Right cardiac atrium (tissue), 5 donors: Measurements from ENCODE around the gene KCTD4. TPM values are rescaled to one million over a fixed set of nuclear protein-coding genes. Genes with fewer than 3 reads are reported as not detected.

Experiments
- ATAC-seq, 2 donors: fragments of 200-7000 bp; cut with Tn5 transposase; one replicate each; pipeline versions ENCODE4 v1.8.0 to v1.9.1; 2020; ENCODE audit warnings: moderate library complexity in 2 of 2, mild to moderate bottlenecking in 1 of 2
- DNase-seq, 3 donors: peaks; one replicate each; pipeline ENCODE4 v3.0.0-alpha.2; 2020
- H3K27ac ChIP-seq: one replicate; pipeline ENCODE4 v1.5.1; 2013; ENCODE audit warnings: mild to moderate bottlenecking, low read length, control low read depth, moderate library complexity
- H3K27me3 ChIP-seq: one replicate; pipeline ENCODE4 v1.6.1; 2013; ENCODE audit not compliant: control insufficient read depth, insufficient read depth
- H3K4me1 ChIP-seq: one replicate; pipeline ENCODE4 v1.6.1; 2013; ENCODE audit warnings: low read length; ENCODE audit not compliant: control insufficient read depth, insufficient read depth
- H3K4me3 ChIP-seq: one replicate; pipeline ENCODE4 v1.5.1; 2013; ENCODE audit warnings: low read length, control low read depth
- H3K9me3 ChIP-seq: one replicate; pipeline ENCODE4 v1.6.1; 2013; ENCODE audit warnings: low read length; ENCODE audit not compliant: control insufficient read depth
- WGBS: extraction: QIAGEN DNeasy Blood & Tissue Kit; methylation state at CpG from one replicate; pipeline ENCODE4 v1.1.7; 2013; 5-methylcytosine and 5-hydroxymethylcytosine counted together
- intact Hi-C, 4 donors: fragments of 100-400 bp; cut with DNase I; formaldehyde crosslinking; loops; one replicate each; pipeline versions ENCODE4 v1.11.0 to v1.14.0; 2022 to 2023
- polyA plus RNA-seq: library from polyadenylated mRNA; stranded (reverse); fragments of 200-250 nt; gene quantifications from one replicate; pipeline ENCODE4 v1.2.3, GENCODE V29; 2013
- total RNA-seq, 4 donors: library from RNA; stranded (reverse); fragmentation: NEBNext Ultra II Directional; extraction: Animal tissue kit (Norgen Biotek cat#: 25700); gene quantifications; one replicate each; pipeline ENCODE4 v1.2.1, GENCODE V29; 2021
- donor health status: healthy with polysubstance abuse.
- donor health status: DM: no; HTN: yes; CAD: no.
- donor health status: DM: no; HTN: no; CAD: no.
- donor health status: DM: no; HTN: yes; CAD: no; lungs with severe emphysema.
- donor health status: DM: yes; HTN: yes; CAD: no.

The KCTD4 gene
- total and polyA plus RNA-seq, 5 donors: 0.17 to 0.48 (median 0.34) TPM; not detected in 2

DNA sequence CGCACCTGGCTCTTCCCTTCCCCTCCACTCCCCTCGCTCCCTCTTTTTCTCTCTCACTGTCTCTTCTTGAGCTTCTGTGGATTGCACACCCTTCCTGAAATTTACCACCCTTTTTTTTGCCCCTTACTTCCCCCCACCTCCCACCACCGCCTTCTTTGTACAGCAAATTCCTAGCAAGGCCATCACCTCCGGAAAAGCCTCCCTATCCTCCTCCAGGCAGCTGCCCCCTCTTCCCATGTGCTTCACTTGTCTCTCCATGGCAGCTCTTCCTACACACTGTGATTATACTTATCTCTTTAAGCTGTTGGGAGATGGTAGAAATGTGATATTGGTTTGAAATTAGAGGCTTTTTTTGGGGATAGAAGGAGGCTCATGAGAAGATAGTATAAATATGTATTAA, 28.3 kb upstream of the KCTD4 start:
- Histone ChIP-seq H3K27me3 (no peaks in the 10 kb centered on the region), H3K4me3 (no peak overlapping the region), H3K9me3 (no peaks in the 10 kb centered on the region), H3K4me1 (no peaks in the 10 kb centered on the region), H3K27ac (no peak overlapping the region)
- intact Hi-C loops: no loop called here
- ATAC-seq: no peak
- DNase-seq: no peak
- 92% methylated on average over 4 of the region's 4 CpGs for WGBS

DNA sequence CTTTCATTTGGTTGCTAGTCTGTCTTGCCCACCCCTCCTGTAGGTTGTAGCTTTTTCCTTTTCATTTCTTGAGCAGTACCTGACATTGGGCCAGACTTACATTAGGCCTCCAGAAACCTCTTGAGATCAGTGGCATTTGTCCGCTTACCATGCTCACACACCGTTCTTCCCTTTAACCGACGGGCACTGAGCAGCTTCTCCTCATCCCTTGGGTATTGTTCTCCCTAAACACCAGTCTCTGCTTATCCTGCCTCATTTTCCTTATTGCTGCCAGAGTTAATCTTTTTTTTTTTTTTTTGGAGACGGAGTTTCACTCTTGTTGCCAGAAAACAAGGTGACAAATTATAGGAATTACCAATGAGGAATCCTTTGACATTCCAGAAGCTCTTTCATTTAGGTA, 27.2 kb upstream of the KCTD4 start:
- H3K4me3 ChIP-seq: no peak overlapping the region
- H3K9me3 ChIP-seq: no peaks in the 10 kb centered on the region
- H3K27me3 ChIP-seq: no peaks in the 10 kb centered on the region
- no peaks in the 10 kb centered on the region for H3K4me1 ChIP-seq
- no peak for DNase-seq
- no peak for ATAC-seq
- WGBS: 88% methylated on average over 5 of the region's 5 CpGs
- H3K27ac ChIP-seq: no peak overlapping the region
- intact Hi-C loops: no loop called here

DNA sequence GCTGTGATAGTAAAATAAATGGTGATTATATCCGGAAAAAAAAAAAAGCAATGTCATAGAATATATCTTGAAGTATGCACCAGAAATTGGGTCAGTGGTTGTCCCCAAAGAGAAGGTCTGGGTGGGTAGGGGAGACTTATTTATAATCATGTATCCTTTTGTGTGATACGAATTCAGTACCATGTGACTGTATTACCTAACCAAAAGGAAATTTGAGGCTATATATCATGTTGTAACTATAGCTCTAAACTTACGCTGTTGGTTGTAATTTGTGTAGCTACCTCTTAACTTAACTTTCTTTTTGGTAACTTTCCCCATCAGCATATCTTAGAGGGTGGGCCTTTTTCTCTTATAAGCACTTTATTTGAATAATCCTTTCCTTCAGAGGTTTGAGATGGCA, 25.2 kb upstream of the KCTD4 start:
- ATAC-seq: no peak
- Histone ChIP-seq H3K9me3 (no peaks in the 10 kb centered on the region), H3K4me3 (no peak overlapping the region), H3K27me3 (no peaks in the 10 kb centered on the region), H3K27ac (no peak overlapping the region), H3K4me1 (no peaks in the 10 kb centered on the region)
- 86% methylated on average over 3 of the region's 3 CpGs for WGBS
- DNase-seq: no peak
- intact Hi-C loops: no loop called here

DNA sequence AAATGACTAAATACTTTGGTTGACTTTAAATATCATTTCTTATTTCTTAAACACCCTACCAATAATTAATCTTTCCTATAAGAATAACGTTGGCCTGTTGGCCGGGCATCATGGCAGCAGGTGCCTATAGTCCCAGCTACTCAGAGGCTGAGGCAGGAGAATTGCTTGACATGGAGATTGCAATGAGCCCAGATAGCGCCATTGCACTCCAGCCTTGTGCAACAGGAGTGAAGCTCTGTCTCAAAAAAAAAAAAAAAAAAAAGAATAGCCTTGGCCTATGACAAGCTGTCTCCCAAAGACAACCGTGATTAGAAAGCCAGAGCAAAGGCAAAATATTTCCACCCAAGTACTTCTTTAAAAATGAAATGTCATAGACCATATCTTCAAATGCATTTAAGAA, 24.5 kb upstream of the KCTD4 start:
- Histone ChIP-seq H3K9me3 (no peaks in the 10 kb centered on the region), H3K4me3 (no peak overlapping the region), H3K27ac (no peak overlapping the region), H3K27me3 (no peaks in the 10 kb centered on the region), H3K4me1 (no peaks in the 10 kb centered on the region)
- ATAC-seq: no peak
- intact Hi-C loops: no loop called here
- 92% methylated on average over 4 of the region's 4 CpGs for WGBS
- DNase-seq: no peak

DNA sequence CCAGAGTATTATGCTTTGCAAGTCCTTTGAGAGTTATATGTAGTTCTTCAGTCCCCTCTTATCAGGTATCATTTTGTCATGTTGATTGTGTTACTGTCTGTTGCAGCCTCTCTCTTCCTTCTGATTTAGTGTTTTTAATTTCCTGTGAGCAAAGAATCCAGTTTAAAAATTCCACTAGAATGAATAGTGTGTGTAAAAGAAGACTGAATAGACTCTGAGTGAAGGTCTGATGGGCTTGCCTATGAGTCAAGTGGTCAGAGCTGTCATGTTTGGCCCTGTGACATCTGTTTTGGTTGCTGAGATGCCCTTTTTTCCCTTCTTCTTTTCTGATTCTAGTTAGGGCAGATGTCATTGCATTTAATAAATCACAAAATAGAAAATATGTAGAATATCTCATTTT, 23.3 kb upstream of the KCTD4 start:
- H3K27ac ChIP-seq: no peak overlapping the region

DNA sequence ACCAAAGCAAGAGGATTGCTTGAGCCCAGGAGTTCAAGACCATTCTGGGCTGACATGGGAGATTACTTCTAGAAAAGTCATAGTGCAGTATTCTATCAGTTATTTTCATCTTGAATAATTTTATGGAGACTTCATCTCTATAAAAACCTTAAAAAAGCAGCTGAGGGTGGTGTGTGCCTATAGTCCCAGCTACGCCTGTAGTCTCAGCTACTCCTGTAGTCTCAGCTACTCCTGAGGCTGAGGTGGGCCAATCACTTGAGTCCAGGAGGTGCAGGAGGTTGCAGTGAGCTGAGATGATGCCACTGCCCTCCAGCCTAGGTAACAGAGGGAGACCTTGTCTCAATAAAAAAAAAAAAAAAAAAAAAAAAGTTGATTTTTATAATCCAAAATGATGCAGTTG, 22.1 kb upstream of the KCTD4 start:
- H3K27ac ChIP-seq: no peak overlapping the region
- DNase-seq (no peak), ATAC-seq (no peak)
- H3K4me3 ChIP-seq: no peak overlapping the region
- no peaks in the 10 kb centered on the region for H3K27me3 ChIP-seq
- no peaks in the 10 kb centered on the region for H3K9me3 ChIP-seq
- H3K4me1 ChIP-seq: no peaks in the 10 kb centered on the region
- intact Hi-C loops: no loop called here
- WGBS: 97% methylated on average over 1 of the region's 1 CpG

More for the DNA sequence above, 23.3 kb upstream of the KCTD4 start:
- H3K27me3 ChIP-seq: no peaks in the 10 kb centered on the region
- H3K4me3 ChIP-seq: no peak overlapping the region
- H3K4me1 ChIP-seq: no peaks in the 10 kb centered on the region
- DNase-seq (no peak), ATAC-seq (no peak)
- no peaks in the 10 kb centered on the region for H3K9me3 ChIP-seq
- intact Hi-C loops: no loop called here

DNA sequence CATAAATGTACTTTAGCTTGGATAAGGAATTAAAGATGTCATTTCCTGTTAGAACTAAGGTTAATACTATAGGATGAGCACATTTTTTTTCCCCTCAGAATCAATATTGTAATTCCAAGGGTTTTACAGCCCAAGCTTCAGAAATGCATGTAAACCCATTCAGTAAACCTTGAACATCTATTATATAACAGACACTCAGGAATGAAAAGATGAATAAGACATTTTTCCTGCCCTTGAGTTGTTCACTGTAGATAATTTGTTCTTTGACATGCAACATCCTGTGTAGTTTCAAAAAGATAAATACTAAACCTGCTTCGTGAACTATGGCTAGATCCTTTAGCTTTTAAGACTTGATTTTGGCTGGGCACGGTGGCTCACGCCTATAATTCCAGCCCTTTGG, 21.7 kb upstream of the KCTD4 start:
- H3K27me3 ChIP-seq: no peaks in the 10 kb centered on the region
- ATAC-seq: no peak
- 90% methylated on average over 3 of the region's 3 CpGs for WGBS
- no peak overlapping the region for H3K27ac ChIP-seq
- H3K9me3 ChIP-seq: no peaks in the 10 kb centered on the region
- no peaks in the 10 kb centered on the region for H3K4me1 ChIP-seq
- intact Hi-C loops: no loop called here
- H3K4me3 ChIP-seq: no peak overlapping the region
- DNase-seq: no peak

DNA sequence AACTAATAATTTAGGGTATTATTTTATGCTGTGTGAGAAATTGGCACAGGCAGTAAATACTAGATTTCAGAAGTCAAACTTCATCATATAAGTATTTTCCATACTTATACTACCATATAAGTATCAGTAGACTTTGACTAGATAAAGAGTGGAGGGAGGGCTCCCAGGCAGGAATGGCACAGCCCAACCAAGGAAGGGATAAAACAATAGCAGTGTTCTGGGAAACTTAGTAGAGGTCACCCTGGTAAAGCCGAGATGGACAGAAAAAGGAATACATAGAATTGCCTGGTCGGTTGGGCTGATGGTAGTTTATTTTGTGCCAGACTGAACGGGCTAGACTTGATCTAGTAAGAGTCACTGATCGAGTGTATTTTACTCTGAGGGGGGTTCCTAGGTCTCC, 19.6 kb upstream of the KCTD4 start:
- DNase-seq (no peak), ATAC-seq (no peak)
- Histone ChIP-seq H3K4me1 (no peaks in the 10 kb centered on the region), H3K9me3 (no peaks in the 10 kb centered on the region), H3K27ac (no peak overlapping the region), H3K4me3 (no peak overlapping the region), H3K27me3 (no peaks in the 10 kb centered on the region)
- intact Hi-C loops: no loop called here
- 94% methylated on average over 4 of the region's 4 CpGs for WGBS

DNA sequence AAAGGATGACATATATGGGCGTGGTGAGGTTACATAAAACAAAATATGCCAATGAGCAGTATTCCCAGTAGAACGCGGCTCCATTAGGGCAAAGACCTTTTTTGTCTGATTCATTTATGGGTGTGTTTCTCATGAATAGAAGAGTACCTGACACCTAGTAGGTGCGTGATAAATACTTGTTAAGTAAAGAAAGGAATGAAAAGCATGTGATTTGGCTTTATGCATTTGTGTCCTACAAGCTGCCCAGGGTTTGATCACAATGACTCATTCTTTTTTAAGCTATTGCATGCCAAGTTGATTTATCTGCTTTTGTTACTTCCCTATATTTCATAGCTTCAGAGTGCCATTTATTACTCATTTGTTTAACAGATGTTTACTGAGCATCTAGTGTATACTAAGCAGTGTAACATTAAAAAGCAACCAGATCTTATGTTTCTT, 19.1 kb upstream of the KCTD4 start:
- no peak overlapping the region for H3K4me3 ChIP-seq
- H3K27me3 ChIP-seq: no peaks in the 10 kb centered on the region
- 78% methylated on average over 4 of the region's 4 CpGs for WGBS
- no peaks in the 10 kb centered on the region for H3K9me3 ChIP-seq
- intact Hi-C loops: no loop called here
- ATAC-seq (no peak), DNase-seq (no peak)
- no peaks in the 10 kb centered on the region for H3K4me1 ChIP-seq
- no peak overlapping the region for H3K27ac ChIP-seq

DNA sequence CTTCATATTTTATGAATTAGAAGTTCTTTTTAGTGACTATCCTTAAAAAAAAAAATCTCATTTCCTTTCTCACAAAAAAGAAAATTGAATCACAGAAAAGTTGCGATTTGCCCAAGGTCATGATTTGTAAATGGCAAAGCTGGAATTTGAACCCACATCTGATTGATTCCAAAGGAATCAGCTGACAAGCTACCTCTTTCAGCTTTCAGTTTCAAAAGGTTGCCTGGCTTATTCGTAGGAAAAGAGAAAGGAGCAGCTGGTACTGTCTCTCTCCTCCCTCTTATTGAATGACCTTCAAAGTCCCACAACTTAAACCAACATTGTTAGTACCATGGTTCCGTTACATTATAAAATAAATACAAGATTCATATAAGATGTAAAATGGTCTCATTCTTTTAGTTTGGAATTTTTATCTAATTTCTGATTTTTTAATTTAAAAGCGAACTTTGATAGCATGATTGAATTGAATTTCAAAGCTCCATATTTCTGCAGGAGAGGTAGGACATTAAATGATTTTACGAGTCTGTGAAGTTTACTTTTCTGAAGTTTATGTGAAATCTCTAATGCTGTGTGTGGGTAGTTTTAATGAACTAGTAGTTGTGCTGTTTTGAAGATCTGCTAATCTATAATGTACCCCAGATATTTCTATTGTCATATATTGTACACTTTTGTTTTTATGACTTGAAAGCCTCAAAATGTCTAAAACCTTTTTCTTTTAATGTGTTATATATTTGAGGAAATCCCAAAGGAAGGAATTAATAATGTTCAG, 18.5 kb upstream of the KCTD4 start:
- whole genome bisulfite sequencing: 78% methylated on average over 5 of the region's 5 CpGs
- Histone ChIP-seq H3K4me1 (no peaks in the 10 kb centered on the region), H3K9me3 (no peaks in the 10 kb centered on the region), H3K27ac (no peak overlapping the region), H3K27me3 (no peaks in the 10 kb centered on the region), H3K4me3 (no peak overlapping the region)
- intact Hi-C loops: no loop called here
- ATAC-seq (no peak), DNase-seq (no peak)

DNA sequence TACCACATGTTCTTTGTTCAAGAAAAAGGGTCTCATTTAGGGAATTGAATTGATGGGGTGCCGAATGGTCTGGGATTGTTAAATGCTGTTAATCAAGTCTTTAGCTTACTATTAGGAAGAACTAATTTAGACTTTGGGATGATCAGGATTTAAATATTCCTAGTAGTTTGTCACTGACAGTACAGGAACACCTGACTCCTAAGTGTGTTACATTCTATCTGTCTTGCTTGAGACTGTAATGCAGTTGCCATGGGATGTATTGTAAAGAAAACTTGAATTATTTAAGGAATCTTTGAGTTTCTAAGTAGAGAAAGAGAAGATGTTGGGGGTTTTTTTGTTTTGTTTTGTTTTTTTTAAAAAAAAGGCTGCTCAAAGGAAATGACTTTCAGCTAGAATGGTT, 17.8 kb upstream of the KCTD4 start:
- intact Hi-C loops: no loop called here
- H3K27ac ChIP-seq: no peak overlapping the region
- 95% methylated on average over 1 of the region's 1 CpG for WGBS
- no peak overlapping the region for H3K4me3 ChIP-seq
- no peaks in the 10 kb centered on the region for H3K4me1 ChIP-seq
- no peaks in the 10 kb centered on the region for H3K9me3 ChIP-seq
- no peaks in the 10 kb centered on the region for H3K27me3 ChIP-seq
- ATAC-seq (no peak), DNase-seq (no peak)

DNA sequence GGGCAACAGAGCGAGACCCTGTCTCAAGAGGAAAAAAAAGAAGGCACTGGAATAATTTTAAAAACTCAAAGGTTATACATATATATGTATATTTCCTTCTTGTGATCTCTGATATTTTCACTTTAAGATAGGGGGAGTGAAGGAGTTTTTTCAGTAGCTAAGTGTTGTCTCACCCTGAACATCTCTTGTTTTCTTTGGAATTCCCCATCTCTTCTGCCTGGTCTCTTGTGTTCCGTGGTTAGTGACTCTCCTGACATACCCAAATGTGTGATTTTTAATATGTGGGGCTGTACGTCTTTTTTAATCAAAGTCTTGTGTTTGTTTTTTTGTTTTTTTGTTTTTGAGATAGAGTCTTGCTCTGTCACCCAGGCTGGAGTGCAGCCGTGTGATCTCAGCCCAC, 15.3 kb upstream of the KCTD4 start:
- Histone ChIP-seq H3K4me3 (no peak overlapping the region), H3K4me1 (no peaks in the 10 kb centered on the region), H3K9me3 (no peaks in the 10 kb centered on the region), H3K27me3 (no peaks in the 10 kb centered on the region), H3K27ac (no peak overlapping the region)
- intact Hi-C loops: no loop called here
- 94% methylated on average over 4 of the region's 4 CpGs for WGBS
- DNase-seq (no peak), ATAC-seq (no peak)
